ENCODE results near the gene SRC.

DNA sequence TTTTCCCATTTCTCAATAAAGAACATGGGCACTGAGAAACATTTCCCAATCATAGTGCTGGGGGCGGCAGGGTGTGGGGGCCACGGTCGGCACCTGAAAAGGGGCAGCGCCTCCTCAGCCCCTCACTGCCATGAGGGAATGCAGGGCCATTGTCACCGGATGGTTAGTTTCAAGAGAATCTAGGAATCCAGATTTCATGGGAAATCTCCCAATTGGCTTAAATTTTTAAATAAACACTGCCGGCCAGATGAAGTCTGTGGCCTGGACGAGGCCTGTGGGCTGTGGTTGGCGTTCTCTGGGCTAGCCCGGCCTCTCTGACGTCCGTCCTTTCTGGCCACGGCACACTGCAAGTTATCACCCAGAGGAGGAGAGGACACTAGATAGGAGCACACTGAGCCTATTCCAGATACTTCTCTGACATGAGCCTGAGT lies 30.9 kb upstream of the SRC start:
- TF ChIP-seq POLR2AphosphoS5 (IDR thresholded peaks at IDR 0.05) (peak; percentile 39), POLR2A (IDR thresholded peaks at IDR 0.05) (no peak)

Measured in prostate gland (tissue), 1 donor.